Esophagus squamous epithelium (tissue), 5 donors: ENCODE measurements around the gene IFI6. TPM values are rescaled to one million over a fixed set of nuclear protein-coding genes. Genes with fewer than 3 reads are reported as not detected.
"Not testable (repeated sequence)": the region's sequence is repeated elsewhere in the genome, so short reads cannot be mapped to it uniquely, and the experiment has no call there.

Experiments used
- DNase-seq: peaks from one replicate; lab custom pipeline; 2025; lab: John Stamatoyannopoulos, UW
- H3K27ac ChIP-seq, 4 donors: fragments of 200-600 bp; sonication (generic); one replicate each; pipeline ENCODE4 v1.5.1; 2016 to 2019; ENCODE audit warnings: mild to moderate bottlenecking in 1 of 4
- H3K27me3 ChIP-seq, 4 donors: fragments of 200-600 bp; sonication (generic); 1 replicate in 3 of 4; 2 replicates in 1 of 4; pipeline versions ENCODE4 v1.5.1 to v1.6.0; 2017 to 2021; ENCODE audit warnings: antibody characterized with exemption in 1 of 4
- H3K36me3 ChIP-seq, 3 donors: fragments of 200-600 bp; sonication (generic); one replicate each; pipeline ENCODE4 v1.5.1; 2016 to 2019
- H3K4me1 ChIP-seq, 3 donors: fragments of 200-600 bp; sonication (generic); one replicate each; pipeline ENCODE4 v1.5.1; 2017 to 2019
- H3K4me3 ChIP-seq, 4 donors: fragments of 200-600 bp; sonication (generic); 1 replicate in 3 of 4; 2 replicates in 1 of 4; pipeline ENCODE4 v1.5.1; 2016 to 2019; ENCODE audit warnings: mild to moderate bottlenecking in 2 of 4, moderate library complexity in 1 of 4
- H3K9me3 ChIP-seq, 3 donors: fragments of 200-600 bp; sonication (generic); one replicate each; pipeline ENCODE4 v1.5.1; 2016 to 2019
- POLR2A ChIP-seq, 4 donors: fragments of 450-650 bp; IDR thresholded peaks; one replicate each; pipeline ENCODE4 v1.6.1; 2017; ENCODE audit warnings: antibody characterized with exemption in 4 of 4, mild to moderate bottlenecking in 4 of 4, moderate library complexity in 3 of 4
- WGBS, 2 donors: methylation state at CpG; one replicate each; pipeline ENCODE4 v1.1.5; 2018; 5-methylcytosine and 5-hydroxymethylcytosine counted together
- intact Hi-C: fragments of 100-400 bp; cut with DNase I; formaldehyde crosslinking; loops from one replicate; pipeline ENCODE4 v1.15.0; 2022
- total RNA-seq, 4 donors: library from RNA; depleted of rRNA; stranded (reverse); fragments of >200 nt; gene quantifications; one replicate each; pipeline ENCODE4 v1.1.0, GENCODE V29; 2016
- TF ChIP-seq, protein P1 (sequence below), 6 experiments: fragments of 450-650 bp in 4 of 6; fragments of 200-600 bp in 2 of 6; sonication (generic) in 2 of 6; IDR thresholded peaks; one replicate each; pipeline ENCODE4 v1.5.1; 2016 to 2019; ENCODE audit warnings: antibody characterized with exemption in 6 of 6, mild to moderate bottlenecking in 4 of 6, moderate library complexity in 4 of 6
- donor health status: DM: yes; HTN: yes; CAD: no.

The IFI6 gene
- total RNA-seq, 4 donors from 2014 or later: 4.0 to 194 (median 13.6) TPM

- DNase-seq: no peak
- Histone ChIP-seq H3K27me3 (no peaks in the 10 kb centered on the region), H3K9me3 (peaks cover 0 to 6% (median 0%) of the 10 kb centered on the region in 3 donors), H3K27ac (no peak overlapping the region), H3K4me1 (peaks cover 0 to 4% (median 0%) of the 10 kb centered on the region in 3 donors), H3K36me3 (no peaks in the 10 kb centered on the region), H3K4me3 (no peak overlapping the region)
- intact Hi-C loops: no loop called here
- 58 to 59% methylated on average over 3 of the region's 3 CpGs for WGBS, 2 donors
- TF ChIP-seq, protein P1, sequence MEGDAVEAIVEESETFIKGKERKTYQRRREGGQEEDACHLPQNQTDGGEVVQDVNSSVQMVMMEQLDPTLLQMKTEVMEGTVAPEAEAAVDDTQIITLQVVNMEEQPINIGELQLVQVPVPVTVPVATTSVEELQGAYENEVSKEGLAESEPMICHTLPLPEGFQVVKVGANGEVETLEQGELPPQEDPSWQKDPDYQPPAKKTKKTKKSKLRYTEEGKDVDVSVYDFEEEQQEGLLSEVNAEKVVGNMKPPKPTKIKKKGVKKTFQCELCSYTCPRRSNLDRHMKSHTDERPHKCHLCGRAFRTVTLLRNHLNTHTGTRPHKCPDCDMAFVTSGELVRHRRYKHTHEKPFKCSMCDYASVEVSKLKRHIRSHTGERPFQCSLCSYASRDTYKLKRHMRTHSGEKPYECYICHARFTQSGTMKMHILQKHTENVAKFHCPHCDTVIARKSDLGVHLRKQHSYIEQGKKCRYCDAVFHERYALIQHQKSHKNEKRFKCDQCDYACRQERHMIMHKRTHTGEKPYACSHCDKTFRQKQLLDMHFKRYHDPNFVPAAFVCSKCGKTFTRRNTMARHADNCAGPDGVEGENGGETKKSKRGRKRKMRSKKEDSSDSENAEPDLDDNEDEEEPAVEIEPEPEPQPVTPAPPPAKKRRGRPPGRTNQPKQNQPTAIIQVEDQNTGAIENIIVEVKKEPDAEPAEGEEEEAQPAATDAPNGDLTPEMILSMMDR (IDR thresholded peaks at IDR 0.05): no peak
- TF ChIP-seq POLR2A (IDR thresholded peaks at IDR 0.05): no peak
Observed at GRCh38 chr1:27713139-27713725, 41.2 kb upstream of the IFI6 start.

- intact Hi-C loops: no loop called here
- no peak for DNase-seq
- Histone ChIP-seq H3K9me3 (peaks cover 0 to 6% (median 0%) of the 10 kb centered on the region in 3 donors), H3K4me3 (no peak overlapping the region), H3K4me1 (peaks cover 0 to 4% (median 0%) of the 10 kb centered on the region in 3 donors), H3K36me3 (no peaks in the 10 kb centered on the region), H3K27ac (no peak overlapping the region), H3K27me3 (no peaks in the 10 kb centered on the region)
- 92% methylated on average over 2 of the region's 2 CpGs for WGBS, 2 donors
- TF ChIP-seq POLR2A (IDR thresholded peaks at IDR 0.05): no peak
- TF ChIP-seq, protein P1 (IDR thresholded peaks at IDR 0.05): no peak
Observed at GRCh38 chr1:27710574-27710973, 38.6 kb upstream of the IFI6 start.

- Histone ChIP-seq H3K4me1 (no peaks in the 10 kb centered on the region), H3K27ac (no peak overlapping the region), H3K9me3 (peaks cover 0 to 6% (median 0%) of the 10 kb centered on the region in 3 donors), H3K4me3 (no peak overlapping the region), H3K36me3 (no peaks in the 10 kb centered on the region), H3K27me3 (no peaks in the 10 kb centered on the region)
- WGBS, 2 donors: 56 to 69% methylated on average over 2 of the region's 2 CpGs
- intact Hi-C loops: no loop called here
- TF ChIP-seq, protein P1 (IDR thresholded peaks at IDR 0.05): no peak
- no peak for TF ChIP-seq POLR2A (IDR thresholded peaks at IDR 0.05)
- DNase-seq: no peak
Observed at GRCh38 chr1:27705545-27705944, 33.6 kb upstream of the IFI6 start.

GRCh38 chr1:27704958-27705357, 33.0 kb upstream of the IFI6 start:
- Histone ChIP-seq H3K36me3 (no peaks in the 10 kb centered on the region), H3K4me1 (no peaks in the 10 kb centered on the region), H3K4me3 (no peak overlapping the region), H3K27ac (no peak overlapping the region), H3K27me3 (no peaks in the 10 kb centered on the region), H3K9me3 (peaks cover 0 to 6% (median 0%) of the 10 kb centered on the region in 3 donors)
- WGBS, 2 donors: 57 to 74% methylated on average over 4 of the region's 4 CpGs
- intact Hi-C loops: no loop called here
- TF ChIP-seq, protein P1 (IDR thresholded peaks at IDR 0.05): no peak
- no peak for TF ChIP-seq POLR2A (IDR thresholded peaks at IDR 0.05)
- DNase-seq: no peak

DNA sequence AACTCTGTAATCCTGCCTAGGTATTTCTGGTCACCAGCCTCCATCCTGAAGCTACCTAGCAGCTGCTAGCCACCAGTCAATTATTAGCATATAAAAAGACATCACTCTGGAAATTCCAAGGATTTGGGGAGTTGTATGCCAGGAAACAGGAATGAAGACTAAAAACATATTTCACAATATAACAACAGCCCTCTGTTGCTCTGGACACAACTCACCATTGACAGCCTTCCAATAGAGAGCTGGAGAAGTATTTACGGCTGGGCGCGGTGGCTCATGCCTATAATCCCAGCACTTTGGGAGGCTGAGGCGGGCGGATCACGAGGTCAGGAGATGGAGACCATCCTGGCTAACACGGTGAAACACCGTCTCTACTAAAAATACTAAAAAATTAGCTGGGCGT, 24.8 kb upstream of the IFI6 start:
- H3K27me3 ChIP-seq, H3K36me3 ChIP-seq, intact Hi-C loops, H3K4me3 ChIP-seq, H3K27ac ChIP-seq, DNase-seq, H3K9me3 ChIP-seq, H3K4me1 ChIP-seq: not testable (repeated sequence)
- 80% methylated on average over 9 of the region's 9 CpGs for whole genome bisulfite sequencing, 2 donors
